Hepatocyte (in vitro differentiated cells): Measurements from ENCODE around the gene PITX2.

Experiments
- CTCF ChIP-seq: fragments of 200-600 bp; sonication (generic); IDR thresholded peaks from 2 replicates; pipeline ENCODE4 v1.5.1; 2016; ENCODE audit warnings: antibody characterized with exemption, mild to moderate bottlenecking; ENCODE audit not compliant: poor library complexity
- EZH2phosphoT487 ChIP-seq: fragments of 200-600 bp; sonication (generic); IDR thresholded peaks from one replicate; pipeline ENCODE4 v1.6.1; 2018; ENCODE audit warnings: antibody characterized with exemption, mild to moderate bottlenecking, low read depth, moderate library complexity; ENCODE audit not compliant: unreplicated experiment, severe bottlenecking

GRCh38 chr4:110632506-110633357 lies 9.9 kb upstream of the PITX2 start:
- TF ChIP-seq CTCF (no peak), EZH2phosphoT487 (no peak)
